HTR-8/SVneo (cell line): ENCODE measurements around the gene NDST3.
A peak's percentile ranks its signal among the peaks of the same experiment; 100 is the strongest.
"Not testable (repeated sequence)": the region's sequence is repeated elsewhere in the genome, so short reads cannot be mapped to it uniquely, and the experiment has no call there.

Source experiments
- DNase-seq: peaks from one replicate; pipeline ENCODE4 v3.0.0; 2011; ENCODE audit warnings: low spot score, mixed read lengths; ENCODE audit not compliant: insufficient read length
- FAIRE-seq: peaks from 2 replicates; lab custom pipeline; 2011; peaks lifted over from hg19 to GRCh38; lab: Jason Lieb, UNC

NDST3 gene

DNA sequence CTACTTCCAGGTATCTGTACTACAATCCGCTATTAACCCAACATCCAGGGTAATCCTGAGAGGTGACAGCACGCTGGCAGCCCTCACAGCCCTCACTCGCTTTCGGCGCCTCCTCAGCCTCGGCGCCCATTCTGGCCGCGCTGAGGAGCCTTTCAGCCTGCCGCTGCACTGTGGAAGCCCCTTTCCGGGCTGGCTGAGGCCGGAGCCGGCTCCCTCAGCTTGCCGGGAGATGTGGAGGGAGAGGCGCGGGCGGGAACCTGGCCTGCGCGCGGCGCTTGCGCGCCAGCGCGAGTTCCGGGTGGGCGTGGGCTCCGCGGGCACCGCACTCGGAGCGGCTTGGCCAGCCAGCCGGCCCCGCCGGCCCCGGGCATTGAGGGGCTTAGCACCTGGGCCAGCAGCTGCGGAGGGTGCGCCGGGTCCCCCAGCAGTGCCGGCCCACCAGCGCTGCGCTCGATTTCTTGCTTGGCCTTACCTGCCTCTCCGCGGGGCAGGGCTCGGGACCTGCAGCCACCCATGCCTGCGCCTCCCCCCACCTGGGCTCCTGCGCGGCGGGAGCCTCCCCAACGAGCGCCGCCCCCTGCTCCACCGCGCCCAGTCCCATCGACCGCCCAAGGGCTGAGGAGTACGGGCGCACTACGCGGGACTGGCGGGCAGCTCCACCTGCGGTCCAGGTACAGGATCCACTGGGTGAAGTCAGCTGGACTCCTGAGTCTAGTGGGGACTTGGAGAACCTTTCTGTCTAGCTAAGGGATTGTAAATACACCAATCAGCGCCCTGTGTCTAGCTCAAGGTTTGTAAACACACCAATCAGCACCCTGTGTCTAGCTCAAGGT is 231.2 kb downstream of the NDST3 start:
- DNase-seq (no peak), FAIRE-seq (no peak)

DNA sequence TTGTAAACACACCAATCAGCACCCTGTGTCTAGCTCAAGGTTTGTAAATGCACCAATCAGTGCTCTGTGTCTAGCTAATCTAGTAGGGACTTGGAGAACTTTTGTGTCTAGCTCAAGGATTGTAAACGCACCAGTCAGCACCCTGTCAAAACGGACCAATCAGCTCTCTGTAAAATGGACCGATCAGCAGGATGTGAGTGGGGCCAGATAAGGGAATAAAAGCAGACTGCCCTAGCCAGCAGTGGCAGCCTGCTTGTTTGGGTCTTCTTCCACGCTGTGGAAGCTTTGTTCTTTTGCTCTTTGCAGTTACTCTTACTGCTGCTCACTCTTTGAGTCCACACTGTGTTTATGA is 231.8 kb downstream of the NDST3 start:
- not testable (repeated sequence) for DNase-seq

DNA sequence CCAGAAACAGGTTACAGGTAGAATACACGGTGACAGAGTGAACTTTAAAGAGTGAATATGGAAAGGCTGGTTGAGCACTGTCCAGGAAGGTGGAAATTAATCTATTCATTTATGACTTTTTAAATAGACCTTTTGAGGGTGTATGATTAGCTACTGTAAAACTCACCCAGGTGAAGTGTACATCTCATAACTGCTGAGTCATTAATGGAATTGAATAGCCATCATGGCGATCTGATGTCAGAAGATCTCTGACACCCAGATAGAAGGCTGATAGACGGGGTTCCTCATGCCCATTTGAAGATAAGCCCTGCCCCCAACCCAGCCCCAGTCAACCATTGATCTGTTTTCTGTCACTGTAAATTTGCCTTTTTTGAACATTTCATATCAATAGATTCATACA is 234.5 kb downstream of the NDST3 start:
- no peak for DNase-seq
- no peak for FAIRE-seq

More for the DNA sequence above, 231.8 kb downstream of the NDST3 start:
- FAIRE-seq: not testable (repeated sequence)

DNA sequence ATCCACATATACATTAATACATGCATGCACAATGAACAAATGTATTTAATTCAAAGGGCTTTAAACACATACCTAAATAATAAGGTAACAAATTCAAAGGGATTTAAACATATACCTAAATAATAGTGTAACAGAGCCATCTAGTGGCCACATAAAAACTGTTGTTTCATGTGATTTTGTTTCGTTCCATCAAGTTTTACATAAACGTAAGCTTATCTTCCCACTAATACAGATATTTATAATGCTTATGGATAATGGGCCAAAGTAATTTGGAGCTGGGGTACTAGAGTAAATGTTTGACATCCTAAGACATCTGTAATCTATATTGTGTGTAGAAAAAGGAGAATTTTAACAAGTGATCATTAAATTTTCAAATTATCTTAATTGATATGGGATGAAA is 236.2 kb downstream of the NDST3 start:
- DNase-seq (peak; percentile 12), FAIRE-seq (no peak)

DNA sequence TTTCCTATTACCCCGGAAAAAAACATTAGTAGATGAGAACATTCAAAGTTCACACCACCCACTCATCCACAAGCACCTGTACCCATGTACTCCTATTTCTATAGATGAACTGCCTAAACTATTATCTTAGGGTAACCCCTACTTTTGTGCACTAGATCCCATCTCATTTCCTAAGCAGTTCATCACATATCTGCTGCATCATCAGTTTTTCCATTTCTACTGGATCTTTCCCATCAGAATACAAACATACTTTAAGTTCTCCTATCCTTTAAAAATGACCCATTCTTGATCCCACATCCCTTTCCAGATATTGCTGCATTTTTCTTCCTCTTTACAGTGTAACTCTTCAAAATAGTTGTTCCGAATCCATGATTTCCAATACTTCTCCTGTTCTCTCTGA is 237.5 kb downstream of the NDST3 start:
- no peak for DNase-seq
- FAIRE-seq: no peak

DNA sequence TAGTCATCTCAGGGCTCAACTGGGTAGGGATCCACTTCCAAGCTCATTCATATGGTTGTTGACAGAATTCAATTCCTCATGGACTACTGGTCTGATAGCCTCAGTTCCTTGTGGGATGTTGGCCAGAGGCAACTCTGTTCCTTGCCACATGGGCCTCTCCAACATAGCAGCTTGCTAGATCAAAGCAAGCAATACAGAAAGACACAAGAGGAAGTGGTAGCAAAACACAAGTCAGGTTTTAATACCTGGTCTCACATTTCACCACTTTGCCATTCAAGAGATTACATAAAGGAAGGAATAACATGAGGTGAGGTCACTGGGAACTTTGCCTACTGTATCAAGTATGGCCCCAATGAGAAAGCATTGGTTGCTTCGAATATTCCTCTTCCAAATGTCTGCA is 239.4 kb downstream of the NDST3 start:
- DNase-seq (no peak), FAIRE-seq (no peak)

DNA sequence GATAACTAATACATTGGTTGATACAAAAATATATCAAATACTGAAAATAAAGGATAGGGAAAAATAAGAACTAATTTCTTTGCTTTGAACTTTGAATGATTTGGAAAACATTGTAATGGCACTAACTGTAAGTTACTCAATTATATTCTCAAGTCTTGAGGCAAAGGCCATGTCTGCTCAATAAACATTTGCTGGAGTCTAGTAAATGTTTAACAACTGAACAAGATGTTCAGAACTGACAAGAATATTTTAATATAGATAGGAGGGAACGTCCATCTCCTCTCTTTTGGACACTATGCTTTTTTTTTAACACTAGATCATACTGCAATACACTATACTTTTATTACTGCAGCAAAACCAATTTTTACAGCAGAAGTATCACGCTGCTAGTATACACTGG is 242.3 kb downstream of the NDST3 start:
- no peak for FAIRE-seq

DNA sequence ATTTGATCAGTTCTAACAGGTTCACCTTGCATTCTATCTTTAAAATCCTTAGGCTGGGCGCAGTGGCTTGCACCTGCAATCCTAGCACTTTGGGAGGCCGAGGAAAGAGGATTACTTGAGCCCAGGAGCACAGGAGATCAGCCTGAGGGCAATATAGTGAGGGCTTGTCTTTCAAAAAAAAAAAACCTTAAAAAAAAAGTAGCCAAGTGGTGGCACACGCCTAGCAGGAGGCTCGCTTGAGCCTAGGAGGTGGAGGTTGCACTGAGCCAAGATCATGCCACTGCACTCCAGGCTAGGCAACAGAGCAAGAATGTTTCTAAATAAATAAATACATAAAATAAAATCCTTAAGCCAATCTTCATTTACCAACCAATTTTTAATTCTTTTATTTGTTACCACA is 243.0 kb downstream of the NDST3 start:
- FAIRE-seq (no peak), DNase-seq (no peak)

More for the DNA sequence above, 242.3 kb downstream of the NDST3 start:
- DNase-seq: no peak

DNA sequence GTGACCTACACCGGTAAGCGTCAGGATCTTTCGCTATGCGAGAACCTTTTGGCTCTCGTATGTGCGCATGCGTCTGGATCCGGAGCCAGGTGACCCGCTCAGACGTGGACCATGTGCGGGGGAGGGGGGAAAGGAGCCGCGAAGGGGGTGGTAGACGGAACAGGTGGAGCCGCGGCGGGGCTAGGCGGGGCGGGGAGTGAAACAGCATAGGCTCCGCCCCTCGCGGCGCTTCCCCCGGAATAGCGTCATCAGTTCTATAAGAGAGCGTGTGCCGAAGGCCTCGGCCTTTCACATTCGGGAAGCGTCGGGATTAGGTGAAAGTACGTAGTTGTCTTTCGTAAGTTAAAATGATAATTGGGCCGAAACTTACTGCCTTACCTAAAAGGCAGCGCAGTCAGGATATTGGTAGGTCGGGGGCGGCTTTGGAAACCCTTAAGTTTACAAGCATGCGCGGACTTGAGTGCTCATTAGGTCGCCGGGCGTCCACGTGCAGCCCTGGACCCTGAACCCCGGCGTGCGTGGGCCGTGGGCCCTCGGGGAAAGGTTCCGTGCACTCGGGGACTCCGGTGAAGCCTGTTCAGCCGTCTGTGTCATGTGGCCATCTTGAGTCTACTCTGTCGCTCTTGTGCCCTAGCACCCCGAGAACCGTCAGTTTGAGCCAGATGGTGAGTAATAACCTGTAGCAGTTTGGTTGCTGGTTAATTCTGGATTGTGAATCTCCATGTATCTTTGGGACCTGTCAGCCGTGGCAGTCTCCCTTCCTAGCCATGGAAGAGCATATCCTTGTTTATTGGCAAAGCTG is 244.4 kb downstream of the NDST3 start:
- FAIRE-seq (peak; percentile 20), DNase-seq (peak; percentile 94)

DNA sequence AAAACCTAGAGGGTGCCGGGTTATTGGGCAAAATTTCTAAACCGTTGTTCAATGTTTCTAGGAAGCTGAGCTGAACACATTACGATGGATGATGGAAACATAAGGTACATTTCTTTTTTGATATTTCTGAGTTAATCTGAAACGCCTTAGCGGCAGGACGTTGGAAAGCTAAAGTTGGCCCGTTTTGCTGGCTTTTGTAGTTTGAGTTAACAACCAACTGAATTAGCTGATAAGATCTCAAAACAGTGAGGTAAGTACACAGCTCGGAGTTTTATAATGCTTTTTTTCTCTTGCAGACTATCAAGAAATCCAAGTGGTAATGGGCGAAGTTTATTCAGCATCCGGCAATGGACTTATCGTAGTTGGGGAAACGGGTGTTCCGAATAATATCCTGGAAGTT is 245.0 kb downstream of the NDST3 start:
- DNase-seq (no peak), FAIRE-seq (no peak)

DNA sequence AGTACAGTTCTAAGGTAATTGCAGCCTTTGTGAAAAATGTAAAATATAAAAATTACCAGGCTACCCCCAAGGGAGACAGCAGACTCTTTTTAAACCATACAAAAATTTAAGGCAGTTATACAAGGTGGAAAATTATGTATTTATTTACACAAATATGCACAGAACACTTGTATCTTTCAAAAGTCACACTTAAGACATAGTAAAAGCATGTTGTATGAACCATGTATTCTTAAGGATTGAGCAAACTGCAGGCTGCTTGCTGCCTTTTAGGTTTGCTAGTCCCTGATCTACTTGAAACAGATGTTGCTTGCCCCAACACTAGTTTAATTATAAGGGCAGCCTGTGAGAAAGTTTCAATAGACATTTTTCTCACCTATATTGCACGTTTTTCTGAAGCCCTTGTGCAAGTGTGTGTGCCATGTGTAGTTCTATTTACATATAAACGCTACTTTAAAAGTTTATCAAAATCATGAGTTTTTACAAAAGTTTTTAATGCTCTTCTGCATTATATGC is 245.7 kb downstream of the NDST3 start:
- DNase-seq (no peak), FAIRE-seq (no peak)

DNA sequence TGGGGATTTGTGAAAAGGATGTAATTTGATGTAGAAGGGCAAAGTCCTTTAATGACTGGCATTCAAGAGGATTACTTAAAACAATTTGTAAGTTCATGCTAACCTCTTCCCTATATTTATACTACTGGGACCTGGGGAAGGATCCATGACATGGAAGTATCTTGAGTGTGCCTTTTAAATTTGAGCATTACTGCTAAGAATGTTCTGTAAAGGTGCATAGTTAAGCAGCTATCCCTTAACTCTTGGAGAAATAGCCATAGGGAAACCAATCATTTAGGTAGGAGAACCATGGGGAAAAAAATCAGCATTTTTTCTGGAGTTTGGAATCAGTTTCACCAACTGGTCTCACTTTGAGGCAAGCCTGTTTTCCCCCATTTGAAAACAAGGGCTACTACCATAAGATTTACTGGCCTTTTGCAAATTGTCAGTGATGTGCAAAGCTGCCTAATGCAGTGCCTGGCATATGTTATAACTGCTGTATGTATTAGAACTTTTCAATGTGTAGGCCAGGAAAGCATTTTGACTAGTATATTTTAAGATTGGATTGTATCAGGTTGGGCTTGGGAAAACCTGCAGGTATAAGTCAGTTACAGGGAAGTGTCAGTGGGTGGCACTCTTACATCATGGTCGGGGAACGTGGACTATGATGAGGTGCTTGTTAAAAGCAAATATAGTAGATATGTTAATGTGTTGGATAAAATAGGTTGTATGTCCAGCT is 246.4 kb downstream of the NDST3 start:
- no peak for FAIRE-seq
- peak; percentile 31 for DNase-seq

DNA sequence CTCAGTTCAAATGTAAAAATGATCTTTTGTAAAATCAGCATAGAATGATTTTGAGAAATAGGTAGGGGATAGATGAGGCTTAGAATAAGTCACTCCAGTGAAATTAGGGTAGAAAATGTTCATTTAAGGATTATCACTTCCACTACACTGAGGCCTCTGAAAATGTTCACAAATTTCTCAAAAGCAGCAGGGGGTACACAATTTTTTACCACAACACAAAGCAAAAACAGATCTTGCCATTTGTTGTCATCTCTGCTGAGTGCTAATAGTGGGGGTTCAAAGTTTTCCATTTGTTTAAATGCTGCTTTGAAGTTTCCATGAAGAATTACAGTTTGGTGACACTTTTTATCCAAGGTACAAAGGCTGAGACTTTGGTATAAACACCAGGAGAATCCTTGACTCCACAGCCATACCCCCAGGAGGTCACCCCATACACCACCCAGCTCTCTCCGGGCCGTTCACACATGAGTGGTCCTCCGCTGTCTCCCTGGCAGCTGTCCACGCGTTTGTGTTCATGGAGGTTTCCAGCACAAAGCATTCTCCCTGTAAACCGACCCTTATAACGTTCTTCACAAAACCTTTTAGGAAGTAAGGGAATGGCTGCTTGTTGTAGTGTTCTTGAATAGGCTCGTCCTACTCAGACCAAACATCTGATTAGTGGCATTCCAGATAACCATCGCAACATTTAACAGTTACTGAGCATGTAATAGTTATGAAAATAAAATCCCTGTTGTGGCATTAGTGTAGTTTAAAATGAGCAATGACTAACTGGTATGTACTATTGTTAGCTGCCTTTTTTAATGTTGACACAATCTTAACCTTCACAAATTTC is 247.5 kb downstream of the NDST3 start:
- FAIRE-seq: no peak
- no peak for DNase-seq

DNA sequence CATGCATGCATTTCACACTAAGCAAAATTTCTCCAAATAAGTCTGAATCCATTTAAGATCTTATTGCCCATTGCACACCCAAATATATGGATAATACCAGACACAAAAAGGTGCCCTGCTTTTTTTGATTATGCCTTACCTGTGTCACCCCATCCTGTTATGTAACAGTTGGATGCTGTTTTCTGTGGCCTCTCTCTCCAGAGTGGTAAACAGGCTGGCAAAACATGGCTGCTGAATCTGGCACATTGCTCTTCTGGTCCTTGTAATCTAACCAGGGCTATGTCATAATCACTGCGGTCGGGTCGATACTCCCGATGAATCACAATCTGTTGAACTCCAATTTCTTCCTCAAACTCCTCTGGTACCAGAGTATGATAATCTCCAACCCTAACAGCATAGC is 248.4 kb downstream of the NDST3 start:
- no peak for DNase-seq
- FAIRE-seq: no peak

DNA sequence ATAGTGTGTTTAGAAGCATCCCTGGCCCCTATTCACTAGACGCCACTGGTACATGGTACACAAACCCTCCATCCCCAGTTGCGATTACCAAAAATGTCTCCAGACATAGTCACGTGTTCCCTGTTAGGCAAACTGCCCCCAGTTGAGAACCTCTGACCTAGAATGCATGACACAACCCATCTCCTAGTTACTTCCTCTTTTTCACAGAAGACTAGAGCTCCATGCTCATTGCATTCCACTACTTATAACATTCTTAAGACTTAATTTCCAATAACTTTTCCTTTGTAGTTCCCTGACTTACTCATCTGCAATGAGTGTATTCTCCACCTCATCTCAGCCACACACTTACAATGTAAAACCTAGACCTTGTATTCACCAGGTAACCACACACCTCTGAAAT is 249.9 kb downstream of the NDST3 start:
- FAIRE-seq: no peak
- DNase-seq: no peak

DNA sequence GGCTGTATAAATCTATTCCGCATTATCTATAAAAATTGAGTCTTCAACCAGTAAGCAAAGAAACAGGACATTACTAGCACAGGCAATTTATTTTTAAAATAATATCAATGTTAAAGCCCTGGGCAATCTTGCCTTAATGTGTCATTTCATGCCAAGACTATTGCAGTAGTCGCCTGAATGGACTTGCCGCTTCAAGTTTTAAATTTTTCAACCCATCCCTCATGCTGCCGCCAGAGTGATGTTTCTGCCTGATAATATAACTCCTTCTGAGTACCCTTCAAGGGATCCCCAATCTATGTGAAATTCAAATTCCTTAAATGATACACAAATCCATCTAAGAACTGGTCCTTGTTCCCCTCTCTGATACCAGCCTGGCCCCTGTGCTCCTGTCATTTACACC is 251.6 kb downstream of the NDST3 start:
- DNase-seq (no peak), FAIRE-seq (no peak)

DNA sequence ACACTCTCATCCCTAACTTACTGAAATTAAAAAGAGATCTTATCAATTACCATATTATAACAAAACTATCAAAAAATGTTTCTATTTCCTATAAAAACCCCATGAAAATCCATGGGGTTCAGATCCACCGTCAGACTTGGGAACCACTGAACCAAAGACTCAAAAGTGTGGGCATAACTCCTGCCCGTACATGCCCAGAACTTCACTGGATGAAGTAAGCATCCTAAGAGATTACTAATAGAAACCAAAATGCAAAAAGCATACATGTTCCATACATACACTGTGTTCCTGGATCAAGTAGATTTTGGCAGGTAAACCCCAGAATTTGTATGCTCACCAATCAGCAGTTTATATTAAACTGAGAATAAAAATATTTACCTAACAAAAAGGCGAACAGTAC is 252.4 kb downstream of the NDST3 start:
- DNase-seq (no peak), FAIRE-seq (no peak)

DNA sequence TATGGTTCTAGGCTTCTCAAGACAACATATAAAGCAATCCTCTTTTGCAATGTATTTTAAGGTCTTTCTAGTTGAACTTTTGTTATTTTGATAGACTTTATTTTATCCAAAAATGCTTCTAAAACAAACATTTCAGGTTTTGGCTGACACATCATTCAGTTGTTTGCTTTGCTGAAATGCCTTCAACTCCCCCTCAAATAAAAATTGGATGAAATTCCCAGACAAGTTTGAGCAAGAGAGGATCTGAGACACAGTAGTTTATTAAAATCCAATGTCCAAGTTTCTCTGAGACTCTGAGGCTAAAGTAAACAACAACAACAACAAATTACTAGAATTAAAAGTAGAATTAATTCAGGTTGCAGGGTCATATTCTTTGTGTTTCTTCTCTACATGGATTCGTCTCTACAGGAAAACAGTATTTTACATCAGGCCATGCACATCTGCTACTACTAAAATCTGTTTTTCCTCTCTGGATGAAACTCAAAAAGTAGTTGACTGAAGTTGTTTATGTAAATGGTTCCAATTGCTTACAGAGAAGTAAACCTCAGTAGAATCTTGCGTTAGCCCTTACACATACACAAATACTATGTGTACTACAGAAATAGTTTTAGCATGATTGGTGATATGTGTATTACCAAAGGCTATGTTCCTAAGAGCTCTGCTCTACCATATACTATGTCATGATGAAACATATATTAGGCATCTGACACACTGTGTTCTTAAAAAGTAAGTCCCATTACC is 253.6 kb downstream of the NDST3 start:
- DNase-seq (no peak), FAIRE-seq (no peak)

DNA sequence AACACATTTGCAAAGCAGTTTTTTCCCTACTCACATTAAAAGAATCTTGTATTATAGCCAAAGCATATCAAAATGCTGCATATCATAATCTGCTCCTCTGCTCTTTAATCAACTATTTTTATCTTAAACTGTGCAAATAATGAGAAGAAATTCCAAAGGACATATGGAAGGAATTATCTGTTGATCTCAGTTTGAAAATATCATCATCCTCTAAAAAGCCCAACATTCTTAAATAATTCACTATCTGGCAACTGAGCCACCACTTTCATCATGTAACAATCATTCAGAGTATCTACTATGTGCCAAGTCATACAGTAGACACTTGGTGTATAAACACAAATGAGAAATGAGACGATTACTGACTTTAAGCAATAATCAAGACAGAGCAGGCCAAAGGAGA is 255.5 kb downstream of the NDST3 start:
- FAIRE-seq: no peak
- DNase-seq: no peak
